Central memory CD8-positive, alpha-beta T cell (primary cell): ENCODE data around the gene ZBTB39.
"Not testable (repeated sequence)": the region's sequence is repeated elsewhere in the genome, so short reads cannot be mapped to it uniquely, and the experiment has no call there.

Experiments
- ATAC-seq: fragments of 150-1000 bp; cut with Tn5 transposase; replicated peaks from 2 replicates; pipeline ENCODE4 v1.10.0; 2022; ENCODE audit warnings: mild to moderate bottlenecking, moderate FRiP score, moderate number of reproducible peaks; ENCODE audit not compliant: poor library complexity, severe bottlenecking; ENCODE audit errors: extremely low read depth
- DNase-seq, 2 donors: peaks; one replicate each; pipeline ENCODE4 v3.0.0; 2021; ENCODE audit warnings: low spot score in 2 of 2
- H3K27ac Mint-ChIP-seq: one replicate; pipeline ENCODE4 v1.8.0; 2022; ENCODE audit warnings: low read depth, mild to moderate bottlenecking, moderate library complexity, mixed read lengths
- H3K27me3 Mint-ChIP-seq: one replicate; pipeline ENCODE4 v1.8.0; 2022; ENCODE audit warnings: mixed read lengths
- H3K36me3 Mint-ChIP-seq: one replicate; pipeline ENCODE4 v1.8.0; 2022; ENCODE audit warnings: mild to moderate bottlenecking, moderate library complexity, mixed read lengths; ENCODE audit not compliant: insufficient read depth
- H3K4me1 Mint-ChIP-seq: one replicate; pipeline ENCODE4 v1.8.0; 2022; ENCODE audit warnings: mixed read lengths
- H3K4me3 Mint-ChIP-seq: one replicate; pipeline ENCODE4 v1.8.0; 2022; ENCODE audit warnings: mild to moderate bottlenecking, moderate library complexity, mixed read lengths
- H3K9me3 Mint-ChIP-seq: one replicate; pipeline ENCODE4 v1.8.0; 2022; ENCODE audit warnings: mixed read lengths

ZBTB39 gene

DNA sequence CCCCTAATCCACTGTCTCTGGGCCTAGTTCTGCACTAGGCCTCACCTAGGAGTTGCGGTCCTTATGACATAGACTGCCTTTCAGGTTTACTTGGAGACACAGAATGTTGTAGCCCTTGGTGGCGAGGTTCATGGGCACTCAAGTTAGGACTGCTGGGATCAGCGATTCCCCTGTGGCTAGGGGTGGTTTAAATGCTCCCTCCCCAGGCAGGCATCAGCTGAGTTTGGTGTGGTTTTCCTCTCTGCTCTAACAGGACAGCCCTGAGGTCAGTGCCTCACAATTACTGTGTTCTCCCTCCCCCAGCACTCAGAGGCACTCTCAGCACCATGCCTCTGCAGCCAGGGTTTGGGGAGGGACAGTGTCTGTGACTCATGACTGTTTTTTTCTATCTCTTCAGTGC is 26.7 kb downstream of the ZBTB39 start:
- no peaks in the 10 kb centered on the region for H3K36me3 Mint-ChIP-seq
- H3K4me1 Mint-ChIP-seq, result no peaks in the 10 kb centered on the region
- ATAC-seq, result no peak
- H3K4me3 Mint-ChIP-seq, result no peak overlapping the region
- no peaks in the 10 kb centered on the region for H3K9me3 Mint-ChIP-seq
- no peaks in the 10 kb centered on the region for H3K27me3 Mint-ChIP-seq
- H3K27ac Mint-ChIP-seq, result no peak overlapping the region
- no peak for DNase-seq

GRCh38 chr12:56978397-56979138 is 27.8 kb downstream of the ZBTB39 start:
- Mint-ChIP-seq H3K36me3 (no peaks in the 10 kb centered on the region), H3K27ac (no peak overlapping the region), H3K4me3 (no peak overlapping the region), H3K4me1 (no peaks in the 10 kb centered on the region), H3K27me3 (no peaks in the 10 kb centered on the region), H3K9me3 (no peaks in the 10 kb centered on the region)
- ATAC-seq (no peak), DNase-seq (no peak)

DNA sequence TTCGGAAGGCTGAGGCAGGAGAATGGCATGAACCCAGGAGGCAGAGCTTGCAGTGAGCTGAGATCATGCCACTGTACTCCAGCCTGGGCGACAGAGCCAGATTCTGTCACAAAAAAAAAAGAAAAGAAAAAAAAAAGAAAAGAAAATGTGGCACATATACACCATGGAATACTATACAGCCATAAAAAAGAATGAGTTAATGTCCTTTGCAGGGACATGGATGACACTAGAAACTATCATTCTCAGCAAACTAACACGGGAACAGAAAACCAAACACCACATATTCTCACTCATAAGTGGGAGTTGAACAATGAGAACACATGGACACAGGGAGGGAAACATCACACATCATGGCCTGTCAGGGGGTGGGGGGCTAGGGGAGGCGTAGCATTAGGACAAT is 29.0 kb downstream of the ZBTB39 start:
- not testable (repeated sequence) for DNase-seq, H3K4me3 Mint-ChIP-seq, H3K27me3 Mint-ChIP-seq, H3K4me1 Mint-ChIP-seq, H3K36me3 Mint-ChIP-seq, ATAC-seq, H3K9me3 Mint-ChIP-seq, H3K27ac Mint-ChIP-seq

DNA sequence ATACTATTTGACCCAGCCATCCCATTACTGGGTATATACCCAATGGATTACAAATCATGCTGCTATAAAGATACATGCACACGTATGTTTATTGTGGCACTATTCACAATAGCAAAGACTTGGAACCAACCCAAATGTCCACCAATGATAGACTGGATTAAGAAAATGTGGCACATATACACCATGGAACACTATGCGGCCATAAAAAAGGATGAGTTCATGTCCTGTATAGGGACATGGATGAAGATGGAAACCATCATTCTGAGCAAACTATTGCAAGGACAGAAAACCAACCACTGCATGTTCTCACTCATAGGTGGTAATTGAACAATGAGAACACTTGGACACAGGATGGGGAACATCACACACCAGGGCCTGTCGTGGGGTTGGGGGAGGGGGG is 32.1 kb downstream of the ZBTB39 start:
- not testable (repeated sequence) for H3K36me3 Mint-ChIP-seq, ATAC-seq, H3K9me3 Mint-ChIP-seq, DNase-seq, H3K27ac Mint-ChIP-seq, H3K4me1 Mint-ChIP-seq, H3K4me3 Mint-ChIP-seq
- H3K27me3 Mint-ChIP-seq, result peaks cover 15% of the 10 kb centered on the region

GRCh38 chr12:56968910-56969309 is 37.4 kb downstream of the ZBTB39 start:
- not testable (repeated sequence) for H3K36me3 Mint-ChIP-seq, H3K9me3 Mint-ChIP-seq, DNase-seq, H3K4me1 Mint-ChIP-seq, H3K4me3 Mint-ChIP-seq, H3K27ac Mint-ChIP-seq, ATAC-seq
- peaks cover 15% of the 10 kb centered on the region for H3K27me3 Mint-ChIP-seq

DNA sequence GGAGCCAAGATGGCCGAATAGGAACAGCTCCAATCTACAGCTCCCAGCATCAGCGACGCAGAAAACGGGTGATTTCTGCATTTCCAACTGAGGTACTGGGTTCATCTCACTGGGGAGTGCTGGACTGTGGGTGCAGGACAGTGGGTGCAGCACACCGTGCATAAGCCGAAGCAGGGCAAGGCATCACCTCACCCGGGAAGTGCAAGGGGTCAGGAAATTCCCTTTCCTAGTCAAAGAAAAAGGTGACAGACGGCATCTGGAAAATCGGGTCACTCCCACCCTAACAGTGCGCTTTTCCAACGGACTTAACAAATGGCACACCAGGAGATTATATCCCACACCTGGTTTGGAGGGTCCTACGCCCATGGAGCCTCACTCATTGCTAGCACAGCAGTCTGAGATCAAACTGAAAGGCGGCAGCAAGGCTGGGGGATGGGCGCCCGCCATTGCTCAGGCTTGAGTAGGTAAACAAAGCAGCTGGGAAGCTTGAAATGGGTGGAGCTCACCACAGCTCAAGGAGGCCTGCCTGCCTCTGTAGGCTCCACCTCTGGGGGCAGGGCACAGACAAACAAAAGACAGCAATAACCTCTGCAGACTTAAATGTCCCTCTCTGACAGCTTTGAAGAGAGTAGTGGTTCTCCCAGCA is 40.2 kb downstream of the ZBTB39 start:
- peaks cover 22% of the 10 kb centered on the region for H3K27me3 Mint-ChIP-seq
- not testable (repeated sequence) for ATAC-seq, H3K4me3 Mint-ChIP-seq, DNase-seq, H3K27ac Mint-ChIP-seq, H3K9me3 Mint-ChIP-seq, H3K36me3 Mint-ChIP-seq, H3K4me1 Mint-ChIP-seq

DNA sequence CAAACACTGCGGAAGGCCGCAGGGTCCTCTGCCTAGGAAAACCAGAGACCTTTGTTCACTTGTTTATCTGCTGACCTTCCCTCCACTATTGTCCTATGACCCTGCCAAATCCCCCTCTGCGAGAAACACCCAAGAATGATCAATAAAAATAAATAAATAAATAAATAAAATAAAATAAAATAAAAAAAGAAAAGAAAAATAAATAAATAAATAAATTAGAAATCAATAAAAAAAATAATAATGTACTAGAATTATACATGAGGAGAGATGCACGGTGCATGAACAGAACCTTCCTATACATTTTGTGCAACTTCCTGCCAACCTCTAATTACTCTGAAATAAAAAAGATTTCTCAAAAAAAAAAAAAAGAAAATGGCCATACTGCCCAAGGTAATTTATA is 41.2 kb downstream of the ZBTB39 start:
- not testable (repeated sequence) for H3K4me1 Mint-ChIP-seq, H3K27ac Mint-ChIP-seq, ATAC-seq, H3K9me3 Mint-ChIP-seq, DNase-seq, H3K36me3 Mint-ChIP-seq, H3K4me3 Mint-ChIP-seq
- peaks cover 22% of the 10 kb centered on the region for H3K27me3 Mint-ChIP-seq

- H3K4me3 Mint-ChIP-seq, H3K36me3 Mint-ChIP-seq, H3K4me1 Mint-ChIP-seq, ATAC-seq, H3K27ac Mint-ChIP-seq, H3K9me3 Mint-ChIP-seq, DNase-seq: not testable (repeated sequence)
- H3K27me3 Mint-ChIP-seq, result peaks cover 34% of the 10 kb centered on the region
Measured at GRCh38 chr12:56963557-56963956, 42.8 kb downstream of the ZBTB39 start.

- not testable (repeated sequence) for H3K9me3 Mint-ChIP-seq, H3K4me1 Mint-ChIP-seq, H3K4me3 Mint-ChIP-seq, H3K36me3 Mint-ChIP-seq, DNase-seq, ATAC-seq, H3K27ac Mint-ChIP-seq
- H3K27me3 Mint-ChIP-seq, result peaks cover 34% of the 10 kb centered on the region
Measured at GRCh38 chr12:56962247-56962646, 44.1 kb downstream of the ZBTB39 start.

DNA sequence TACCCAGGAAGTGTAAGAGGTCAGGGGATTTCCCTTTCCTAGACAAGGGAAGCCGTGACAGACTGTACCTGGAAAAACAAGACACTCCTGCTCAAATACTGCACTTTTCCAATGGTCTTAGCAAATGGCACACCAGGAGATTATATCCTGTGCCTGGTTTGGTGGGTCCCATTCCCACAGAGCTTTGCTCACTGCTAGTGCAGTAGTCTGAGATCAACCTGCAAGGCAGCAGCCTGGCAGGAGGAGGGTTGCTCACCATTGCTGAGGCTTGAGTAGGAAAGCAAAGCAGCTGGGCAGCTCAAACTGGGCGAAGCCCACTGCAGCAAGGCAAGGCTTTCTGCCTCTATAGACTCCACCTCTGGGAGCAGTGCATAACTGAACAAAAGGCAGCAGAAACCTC is 47.9 kb downstream of the ZBTB39 start:
- H3K9me3 Mint-ChIP-seq, result no peaks in the 10 kb centered on the region
- H3K27ac Mint-ChIP-seq, result no peak overlapping the region
- DNase-seq (no peak), ATAC-seq (no peak)
- no peaks in the 10 kb centered on the region for H3K4me1 Mint-ChIP-seq
- H3K4me3 Mint-ChIP-seq, result no peak overlapping the region
- H3K27me3 Mint-ChIP-seq, result peaks cover 34% of the 10 kb centered on the region
- no peaks in the 10 kb centered on the region for H3K36me3 Mint-ChIP-seq

- H3K4me1 Mint-ChIP-seq, result no peaks in the 10 kb centered on the region
- H3K9me3 Mint-ChIP-seq, result no peaks in the 10 kb centered on the region
- ATAC-seq (no peak), DNase-seq (no peak)
- no peaks in the 10 kb centered on the region for H3K36me3 Mint-ChIP-seq
- H3K4me3 Mint-ChIP-seq, result no peak within 1 kb of the TSS
- H3K27me3 Mint-ChIP-seq, result peaks cover 34% of the 10 kb centered on the region
- no peak within 1 kb of the TSS for H3K27ac Mint-ChIP-seq
Measured at GRCh38 chr12:56957229-56958052, 48.9 kb downstream of the ZBTB39 start, which contains the start of gene RDH16. TSS of gene RDH16 (minus strand) at chr12:56957608. CDS start at chr12:56957462, 146 bp downstream.

- DNase-seq (no peak), ATAC-seq (no peak)
- Mint-ChIP-seq H3K4me3 (no peak overlapping the region), H3K27me3 (peaks cover 18% of the 10 kb centered on the region), H3K4me1 (no peaks in the 10 kb centered on the region), H3K27ac (no peak overlapping the region), H3K36me3 (no peaks in the 10 kb centered on the region), H3K9me3 (no peaks in the 10 kb centered on the region)
Measured at GRCh38 chr12:56955631-56956256, 50.6 kb downstream of the ZBTB39 start.
